Hematopoietic multipotent progenitor cell treated with erythropoietin and hydrocortisone succinate and interleukin-3 and kit ligand, for 4 days (in vitro differentiated cells): Measurements from ENCODE around the gene FBLN2.
A peak's percentile ranks its signal among the peaks of the same experiment; 100 is the strongest.

Source experiments
- DNase-seq: peaks from one replicate; pipeline ENCODE4 v3.0.0-alpha.2; 2015

Gene FBLN2

DNA sequence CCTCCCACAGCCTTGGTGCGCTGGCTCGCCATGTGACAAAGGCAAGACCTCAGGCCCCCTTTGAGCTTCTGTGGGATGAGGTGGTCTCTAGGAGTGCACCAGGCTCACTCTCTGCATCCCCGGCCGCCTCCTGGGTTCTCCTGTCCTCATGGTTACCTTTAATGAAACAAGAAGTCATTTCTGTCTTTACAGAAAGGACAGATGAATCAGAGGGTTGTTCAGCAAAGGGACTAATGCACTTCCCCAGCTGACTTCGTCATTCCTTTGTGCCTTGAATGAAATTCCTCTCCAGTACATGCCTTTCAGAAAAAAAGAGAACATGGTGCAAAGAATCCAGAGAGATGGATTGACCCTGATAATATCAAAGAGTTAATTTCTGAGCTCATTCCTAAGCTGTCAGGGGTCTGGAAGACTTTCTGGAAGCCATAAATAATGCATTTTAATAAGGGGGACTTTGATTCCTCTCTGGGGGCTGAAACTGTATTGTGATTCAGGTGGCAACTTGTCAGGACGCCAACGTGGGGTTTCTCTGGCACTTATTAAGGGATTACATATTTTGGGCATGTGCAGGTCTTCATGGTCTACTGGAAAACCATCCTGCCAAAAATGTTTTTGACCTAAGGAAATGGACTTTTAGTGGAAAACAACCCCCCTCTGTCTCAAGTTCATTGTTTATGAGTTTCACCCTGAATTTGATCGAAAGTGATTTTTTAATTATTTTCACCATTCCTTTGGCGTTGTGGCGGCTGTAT, 122.7 kb downstream of the FBLN2 start:
- no peak for DNase-seq

DNA sequence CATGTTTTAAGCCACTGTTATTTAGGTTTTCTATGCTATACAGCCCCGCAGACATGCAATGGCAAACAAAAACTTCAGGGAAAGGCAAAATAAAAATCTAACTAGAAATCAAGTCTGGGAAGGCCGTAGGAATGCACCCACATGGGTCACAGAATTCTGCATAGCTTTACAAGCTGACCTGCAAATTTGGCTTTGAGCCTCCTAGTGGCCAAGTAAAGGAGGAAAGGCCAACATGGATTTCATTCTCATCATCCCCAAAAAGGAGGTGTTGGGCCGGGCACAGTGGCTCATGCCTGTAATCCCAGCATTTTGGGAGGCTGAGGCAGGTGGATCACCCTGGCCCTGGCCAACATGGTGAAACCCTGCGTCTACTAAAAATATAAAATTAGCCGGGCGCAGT, 124.3 kb downstream of the FBLN2 start:
- peak; percentile 28 for DNase-seq

DNA sequence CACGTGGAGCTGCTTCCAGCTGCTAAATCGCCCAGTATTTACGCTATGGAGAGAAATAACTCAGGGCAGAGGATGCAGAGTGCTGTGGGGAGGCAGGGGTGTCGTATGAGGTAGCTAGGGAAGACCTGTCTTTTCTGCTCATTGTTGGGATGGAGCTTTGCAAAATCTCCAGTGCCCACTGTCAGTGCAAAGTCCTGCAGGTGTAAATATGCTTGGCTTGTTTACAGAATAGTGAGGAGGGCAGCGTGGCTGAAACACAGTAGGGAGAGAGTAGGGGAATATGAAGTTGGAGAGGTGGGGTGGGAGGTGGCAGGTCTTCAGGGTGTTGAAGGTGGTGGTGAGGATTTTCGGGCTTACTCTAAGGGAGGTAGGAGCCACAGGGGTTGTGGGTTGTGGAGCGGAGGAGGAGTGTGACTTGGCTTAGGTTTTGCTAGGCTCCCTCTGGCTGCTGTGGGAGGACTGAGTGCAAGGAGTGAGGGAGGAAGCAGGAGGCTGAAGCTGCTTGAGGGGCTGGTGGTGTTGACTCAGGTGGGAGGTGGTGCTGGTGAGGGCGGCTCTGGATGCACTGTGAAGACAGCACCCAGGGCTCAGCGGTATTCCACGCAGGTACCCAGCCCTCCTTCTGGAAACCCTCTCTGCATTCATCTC, 125.7 kb downstream of the FBLN2 start:
- no peak for DNase-seq

DNA sequence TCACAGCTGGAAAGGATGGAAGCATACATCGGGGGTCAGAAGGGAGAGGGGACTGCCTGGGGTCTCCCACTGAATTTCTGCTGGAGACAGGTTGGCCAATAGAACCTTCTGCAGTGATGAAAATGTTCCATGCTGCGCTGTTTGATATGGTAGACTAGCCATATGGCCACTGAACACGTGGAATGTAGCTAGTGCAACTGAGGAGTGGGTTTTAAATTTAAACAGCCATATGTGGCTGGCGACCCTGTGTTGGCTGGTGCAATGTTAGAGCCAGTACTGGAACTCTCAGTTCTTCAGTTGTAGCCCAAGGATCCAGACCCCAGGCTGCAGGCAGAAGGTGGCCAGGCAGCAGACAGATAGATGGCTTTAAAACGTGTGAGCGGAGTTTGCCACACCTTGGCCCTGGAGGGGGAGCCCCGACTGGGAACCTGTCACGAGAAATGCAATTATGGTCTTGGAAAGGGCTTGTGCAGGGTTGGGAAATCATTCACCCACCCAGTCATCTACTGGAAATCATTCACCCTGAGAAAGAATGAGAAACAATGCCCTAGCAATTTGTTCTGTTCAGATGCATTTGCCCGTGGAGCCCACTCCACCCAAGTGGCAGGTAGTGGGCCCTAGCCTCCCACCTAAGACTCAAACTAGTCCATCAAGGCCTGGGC, 127.6 kb downstream of the FBLN2 start:
- no peak for DNase-seq

DNA sequence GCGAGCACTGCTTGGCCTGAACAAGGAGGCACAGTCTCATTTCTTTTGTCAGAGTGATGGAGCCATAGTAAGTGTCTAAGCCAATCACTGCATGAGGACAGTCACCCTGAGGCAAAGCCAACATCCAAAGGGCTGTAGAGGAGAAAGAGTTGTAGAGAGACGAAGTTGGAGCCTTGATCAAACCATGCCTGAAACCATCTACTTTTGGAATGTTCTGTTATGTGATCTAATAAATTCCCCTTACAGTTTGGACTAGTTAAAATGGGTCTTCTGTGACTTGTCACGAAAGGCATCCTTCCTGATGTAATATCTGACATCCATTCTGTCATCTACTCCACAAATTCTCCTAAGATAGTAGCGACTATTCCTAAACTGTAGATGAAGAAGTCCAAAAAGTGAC, 128.3 kb downstream of the FBLN2 start:
- no peak for DNase-seq

DNA sequence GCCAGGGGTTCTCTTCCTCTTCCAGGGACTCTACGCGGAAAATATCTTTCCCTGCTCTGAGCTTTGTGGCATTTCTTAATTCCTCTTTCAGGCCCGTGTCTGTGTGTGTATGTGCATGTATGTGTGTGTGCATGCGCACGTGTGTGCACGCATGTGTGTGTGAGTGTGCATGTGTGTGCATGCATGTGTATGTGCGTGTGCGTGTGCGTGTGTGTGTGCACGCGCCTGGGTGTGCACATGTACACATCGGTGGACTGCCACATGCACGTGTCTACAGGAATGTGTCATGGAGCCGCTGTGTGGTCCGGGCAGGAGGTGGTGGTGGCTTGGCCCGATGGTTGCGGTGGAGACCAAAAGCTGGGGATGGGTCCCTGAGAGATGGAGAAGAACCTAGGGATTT, 133.0 kb downstream of the FBLN2 start:
- no peak for DNase-seq

DNA sequence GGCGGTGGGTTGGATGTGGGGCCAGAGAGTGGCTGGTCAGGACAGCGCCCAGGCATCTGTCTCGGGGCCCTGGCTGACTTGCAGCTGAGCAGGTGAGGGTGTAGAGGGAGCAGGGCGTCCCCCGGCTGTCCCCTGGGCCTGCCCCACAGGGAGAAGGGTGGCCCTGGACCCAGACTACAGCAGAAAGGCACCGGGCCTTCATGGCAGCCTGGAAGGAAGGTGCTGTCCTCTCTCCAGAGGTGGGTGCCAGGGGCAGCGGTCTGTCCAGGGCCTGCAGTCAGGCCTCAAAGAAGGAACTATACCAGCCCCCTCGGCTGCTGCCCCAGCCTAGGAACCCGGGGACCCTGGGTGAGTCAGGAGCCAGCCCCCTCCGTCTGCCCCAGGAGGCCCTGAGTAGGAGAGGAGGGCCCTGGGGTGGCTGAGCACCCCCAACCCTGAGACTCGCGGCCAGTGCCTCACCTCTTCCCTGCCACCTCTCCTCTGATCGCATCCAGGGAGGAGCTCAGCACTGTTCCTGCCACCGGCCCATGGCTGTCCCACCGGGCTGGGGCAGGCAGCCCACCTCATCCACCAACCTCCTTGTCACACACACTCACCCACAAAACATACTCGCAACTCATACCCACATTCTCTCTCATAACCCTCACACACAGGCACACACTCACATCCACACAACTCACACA, 133.5 kb downstream of the FBLN2 start:
- DNase-seq: no peak

DNA sequence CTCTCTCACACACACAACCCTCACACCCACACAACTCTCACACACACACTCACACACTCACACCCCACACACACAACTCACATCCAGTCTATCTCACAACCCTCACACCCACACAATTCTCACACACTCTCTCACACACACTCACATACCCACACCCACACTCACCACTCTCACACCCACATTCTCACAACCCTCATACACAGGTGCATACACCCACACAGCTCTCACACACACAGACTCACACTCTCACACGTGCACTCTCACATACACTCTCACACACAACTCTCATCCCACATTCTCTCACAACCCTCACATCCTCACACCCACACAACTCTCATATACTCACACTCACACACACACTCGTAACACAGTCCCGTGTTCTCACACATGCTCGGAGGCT, 134.4 kb downstream of the FBLN2 start:
- no peak for DNase-seq

DNA sequence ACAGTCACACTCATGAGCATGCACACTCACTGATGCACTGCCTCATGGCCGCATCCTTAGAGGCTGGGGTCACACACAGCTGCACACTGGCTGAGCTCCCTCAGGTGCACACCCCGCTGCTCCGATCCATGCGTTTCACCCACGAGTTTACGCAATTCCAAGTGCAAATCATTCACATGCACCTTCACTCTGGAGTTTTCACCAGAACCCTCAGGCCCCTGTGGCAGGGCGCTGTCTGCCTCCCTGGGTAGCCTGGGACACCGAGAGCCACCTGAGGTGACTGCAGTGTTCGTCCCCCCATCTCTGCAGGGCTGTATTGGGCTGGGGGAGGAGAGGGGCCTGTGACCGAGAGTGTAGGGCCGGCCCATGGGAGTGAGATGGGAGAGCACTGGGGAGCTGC, 134.8 kb downstream of the FBLN2 start:
- DNase-seq: no peak

DNA sequence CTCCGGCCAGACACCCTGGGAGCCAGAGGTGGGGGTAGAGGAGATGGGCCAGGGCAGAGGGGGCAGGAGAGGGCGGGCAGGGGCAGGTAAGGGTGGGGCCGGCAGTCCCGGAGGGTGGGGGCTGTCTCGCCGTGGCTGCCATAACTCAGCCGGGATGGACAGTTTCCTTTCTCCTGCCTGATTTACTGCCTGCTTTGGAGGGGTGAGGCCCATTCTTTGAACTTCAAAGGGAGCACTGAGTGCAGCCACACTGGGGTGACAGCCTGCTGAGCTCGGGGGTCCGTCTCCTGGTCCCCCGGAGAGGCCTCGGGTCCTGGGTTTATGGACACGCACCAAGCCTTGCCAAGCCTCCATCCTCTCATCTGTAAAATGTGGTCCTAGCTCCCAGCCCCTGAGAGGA, 135.4 kb downstream of the FBLN2 start:
- no peak for DNase-seq

DNA sequence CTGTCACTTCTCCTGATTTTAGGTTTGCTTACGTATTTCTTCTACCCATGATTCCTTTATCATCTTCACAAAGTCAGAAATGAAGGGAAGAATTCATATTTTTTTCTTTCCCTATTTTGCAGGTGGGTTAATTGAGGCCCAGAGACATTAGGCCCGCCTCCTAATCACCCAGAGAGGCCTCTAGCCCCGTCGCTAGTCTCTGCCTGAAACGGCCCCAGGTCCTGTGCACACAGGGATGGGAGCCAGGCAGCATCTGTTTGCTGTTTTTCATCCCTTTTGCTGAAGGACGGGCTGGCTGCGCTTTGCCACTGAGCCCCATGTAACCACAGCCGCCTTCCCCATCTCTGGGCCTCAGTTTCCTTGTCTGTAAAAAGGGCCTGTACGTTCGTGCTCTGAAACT, 135.9 kb downstream of the FBLN2 start:
- DNase-seq: no peak

DNA sequence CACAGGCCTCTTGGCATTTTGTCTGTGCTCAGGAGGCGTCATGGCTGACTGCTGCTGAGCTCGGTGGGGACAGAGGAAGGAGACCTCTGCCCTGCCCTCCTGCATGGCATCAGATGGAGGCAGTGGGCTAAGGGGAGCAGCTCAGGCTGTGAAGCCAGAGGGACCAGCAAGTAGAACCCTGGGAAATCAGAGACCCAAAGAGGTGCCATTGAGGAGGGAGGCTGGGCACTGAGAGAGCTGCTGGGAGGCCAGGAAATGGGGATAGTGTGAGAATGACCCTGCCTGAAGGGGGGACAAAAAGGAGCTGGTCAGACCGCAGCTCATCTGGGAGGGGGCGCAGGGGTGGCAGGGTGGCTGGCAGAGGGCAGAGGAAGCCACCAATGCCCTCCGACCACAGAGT, 136.8 kb downstream of the FBLN2 start:
- no peak for DNase-seq

DNA sequence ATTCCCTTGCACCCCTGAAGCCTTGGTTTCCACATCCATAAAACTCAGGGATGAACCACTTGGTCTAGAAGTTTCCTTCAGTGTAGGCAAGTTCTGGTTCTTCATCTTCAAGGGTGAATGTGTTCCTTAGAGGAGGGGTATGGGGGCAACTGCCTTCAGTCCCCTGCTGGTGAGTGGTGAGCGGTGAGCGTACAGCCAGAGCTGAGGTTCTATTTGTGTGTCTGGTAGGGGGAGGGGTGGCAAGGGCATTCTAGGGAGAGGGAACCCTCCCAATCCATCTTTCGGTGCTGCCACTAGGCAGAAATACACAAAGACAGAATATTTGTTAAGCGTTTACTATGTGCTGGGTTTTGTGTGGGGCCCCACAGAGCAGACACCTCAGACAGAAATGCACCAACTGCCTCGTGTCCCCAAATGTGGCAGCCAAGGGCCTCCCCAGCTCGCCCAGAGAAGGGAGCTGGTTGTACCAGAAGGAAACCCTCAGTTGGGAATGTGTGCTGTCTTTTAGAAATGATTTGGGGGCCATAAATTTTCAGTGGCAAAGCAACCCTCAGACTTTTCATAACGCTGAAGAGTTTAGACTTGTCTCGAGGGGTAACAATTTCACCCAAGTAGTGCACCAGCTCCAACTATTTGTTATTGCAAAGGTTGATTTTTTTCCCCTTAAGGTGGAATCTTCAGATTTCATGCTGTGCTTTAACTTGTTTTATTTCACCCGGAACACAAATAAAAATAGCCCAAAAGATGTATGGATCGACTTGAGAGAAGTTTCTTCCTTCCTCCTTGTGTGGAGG, 137.6 kb downstream of the FBLN2 start:
- DNase-seq: peak; percentile 6

DNA sequence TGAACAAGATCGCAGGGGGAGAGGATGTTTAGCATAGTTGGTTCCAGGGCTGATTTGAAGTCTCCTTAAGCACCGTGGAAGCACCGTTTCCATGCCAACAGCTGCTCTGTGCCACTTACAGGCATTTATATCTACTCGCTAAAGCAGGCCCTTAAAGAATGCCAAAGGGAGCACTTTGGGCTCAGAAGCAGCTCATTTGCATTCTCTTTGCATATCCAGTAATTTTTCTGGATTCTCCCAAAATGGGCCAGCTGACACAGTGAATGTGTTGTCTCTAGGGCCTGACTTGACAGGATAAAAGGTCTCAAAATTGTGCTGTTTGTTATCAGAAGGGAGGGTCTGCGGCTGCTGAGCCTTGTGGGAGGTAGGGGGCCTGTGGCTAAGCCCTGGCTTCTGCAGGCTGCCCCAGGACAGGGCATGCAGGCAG, 138.6 kb downstream of the FBLN2 start:
- DNase-seq: no peak
